HepG2 (cell line): Measurements from ENCODE around the gene ARL6. TPM values are rescaled to one million over a fixed set of nuclear protein-coding genes. Genes with fewer than 3 reads are reported as not detected.
A peak's percentile ranks its signal among the peaks of the same experiment; 100 is the strongest.

Experiments used
- ATF7-NPFF ChIP-seq: sonication (generic); formaldehyde crosslinking; IDR thresholded peaks from 2 replicates; pipeline ENCODE4 v1.8.1; 2023; ENCODE audit warnings: mild to moderate bottlenecking, low read depth, missing genetic modification reagents, moderate library complexity
- BORCS8-MEF2B ChIP-seq: sonication (generic); formaldehyde crosslinking; IDR thresholded peaks from 2 replicates; pipeline ENCODE4 v1.8.0; 2022; ENCODE audit warnings: mild to moderate bottlenecking, missing genetic modification reagents
- CCAR2 ChIP-seq: fragments of 200-400 bp; formaldehyde crosslinking; optimal IDR thresholded peaks from 2 replicates; pipeline ENCODE3; 2018; ENCODE audit warnings: low read depth, mild to moderate bottlenecking, low read length, moderate library complexity
- CHD4 ChIP-seq: fragments of 200-600 bp; sonication (generic); IDR thresholded peaks from 2 replicates; pipeline ENCODE4 v1.7.0; 2017; ENCODE audit warnings: mild to moderate bottlenecking, low read length, borderline replicate concordance
- MTA3 ChIP-seq: sonication (generic); formaldehyde crosslinking; IDR thresholded peaks from 2 replicates; pipeline ENCODE4 v1.4.0; 2020; ENCODE audit warnings: missing genetic modification reagents
- NR2F6 ChIP-seq, 2 experiments: IDR thresholded peaks; 2 replicates each; pipeline ENCODE4 v1.6.1; 2016; ENCODE audit warnings: antibody characterized with exemption in 1 of 2, mild to moderate bottlenecking in 1 of 2
- SCMH1 ChIP-seq: sonication (generic); formaldehyde crosslinking; IDR thresholded peaks from 2 replicates; pipeline ENCODE4 v1.9.0; 2021; ENCODE audit warnings: missing genetic modification reagents, mild to moderate bottlenecking, borderline replicate concordance
- SYNCRIP ChIP-seq: fragments of 200-400 bp; formaldehyde crosslinking; IDR thresholded peaks from 2 replicates; pipeline ENCODE4 v1.6.1; 2018; ENCODE audit warnings: mild to moderate bottlenecking, low read depth, low read length; ENCODE audit not compliant: insufficient read depth
- ZBTB1 ChIP-seq: sonication (generic); formaldehyde crosslinking; IDR thresholded peaks from 2 replicates; pipeline ENCODE4 v1.4.0; 2020; ENCODE audit warnings: missing genetic modification reagents, borderline replicate concordance
- ZFX ChIP-seq: sonication (generic); formaldehyde crosslinking; IDR thresholded peaks from 2 replicates; pipeline ENCODE4 v1.4.0; 2020; ENCODE audit warnings: mild to moderate bottlenecking, low read depth, missing genetic modification reagents, moderate library complexity
- ZNF124 ChIP-seq: sonication (generic); formaldehyde crosslinking; IDR thresholded peaks from 2 replicates; pipeline ENCODE4 v1.4.0; 2020; ENCODE audit warnings: missing genetic modification reagents
- ZNF230 ChIP-seq: sonication (generic); formaldehyde crosslinking; IDR thresholded peaks from 2 replicates; pipeline ENCODE4 v1.4.0; 2020; ENCODE audit warnings: mild to moderate bottlenecking, missing genetic modification reagents
- ZNF235 ChIP-seq: sonication (generic); formaldehyde crosslinking; IDR thresholded peaks from 2 replicates; pipeline ENCODE4 v1.8.1; 2023; ENCODE audit warnings: mild to moderate bottlenecking, missing genetic modification reagents, borderline replicate concordance
- ZNF282 ChIP-seq: fragments of 450-650 bp; IDR thresholded peaks from 2 replicates; pipeline ENCODE4 v1.6.1; 2018; ENCODE audit not compliant: partially characterized antibody
- ZNF460 ChIP-seq: sonication (generic); formaldehyde crosslinking; IDR thresholded peaks from 2 replicates; pipeline ENCODE4 v1.5.1; 2020; ENCODE audit warnings: missing genetic modification reagents, mild to moderate bottlenecking, borderline replicate concordance
- ZNF512B ChIP-seq: sonication (generic); formaldehyde crosslinking; IDR thresholded peaks from 2 replicates; pipeline ENCODE4 v1.5.1; 2020; ENCODE audit warnings: missing genetic modification reagents, mild to moderate bottlenecking, borderline replicate concordance
- polyA plus RNA-seq, 8 experiments: library from polyadenylated mRNA; depleted of rRNA in 3 of 8; stranded (reverse) in 7 of 8; unstranded in 1 of 8; fragments of >200 nt; fragmentation: Illumina TruSeq in 4 of 8; extraction: Trizol in 4 of 8; gene quantifications; 2 replicates each; pipeline versions ENCODE4 v1.2.1 to v1.2.3, GENCODE V29; 2011 to 2016; ENCODE audit warnings: low read depth in 4 of 8, missing spikeins in 1 of 8, mixed read lengths in 1 of 8; ENCODE audit not compliant: insufficient read depth in 1 of 8
- total RNA-seq, 5 experiments: library from RNA; depleted of rRNA; stranded (reverse); fragments of >200 nt; fragmentation: Illumina TruSeq; extraction: Trizol; gene quantifications; 2 replicates each; pipeline ENCODE4 v1.2.3, GENCODE V29; 2016; ENCODE audit warnings: low read depth in 1 of 5
- TF ChIP-seq, protein P1 (sequence below), 2 experiments: fragments of 450-650 bp in 1 of 2; sonication (generic) in 1 of 2; formaldehyde crosslinking in 1 of 2; IDR thresholded peaks; 2 replicates each; pipeline versions ENCODE4 v1.6.1 to v1.8.0; 2016 to 2022; ENCODE audit warnings: antibody characterized with exemption in 1 of 2, mild to moderate bottlenecking in 1 of 2, missing genetic modification reagents in 1 of 2

ARL6 gene
- total and polyA plus RNA-seq, 2 of the 13 experiments (the other 11 are each of a cell fraction or from before 2014, with no cell fraction given) = 1.3 to 3.7 TPM

- TF ChIP-seq ZNF512B (CRISPR knock-in tag) (no peak), ZNF460 (CRISPR knock-in tag) (no peak), NR2F6 (IDR thresholded peaks at IDR 0.05) (no peak), NR2F6 (CRISPR knock-in tag; IDR thresholded peaks at IDR 0.05) (no peak), ZNF230 (CRISPR knock-in tag) (no peak), ZBTB1 (CRISPR knock-in tag) (no peak), CHD4 (no peak), ZFX (no peak; the same call in 1 of the 2 replicates), ZNF235 (0 out of 2 replicates have a peak, but pooled peaks have one; percentile 38), ATF7-NPFF (peak; percentile 28; the same call in 1 of the 2 replicates), ZNF124 (peak; percentile 32; the same call in 1 of the 2 replicates), MTA3 (no peak), BORCS8-MEF2B (CRISPR knock-in tag) (peak; percentile 70), SYNCRIP (no peak), ZNF282 (no peak), SCMH1 (CRISPR knock-in tag) (no peak), CCAR2 (no peak)
- TF ChIP-seq, protein P1, sequence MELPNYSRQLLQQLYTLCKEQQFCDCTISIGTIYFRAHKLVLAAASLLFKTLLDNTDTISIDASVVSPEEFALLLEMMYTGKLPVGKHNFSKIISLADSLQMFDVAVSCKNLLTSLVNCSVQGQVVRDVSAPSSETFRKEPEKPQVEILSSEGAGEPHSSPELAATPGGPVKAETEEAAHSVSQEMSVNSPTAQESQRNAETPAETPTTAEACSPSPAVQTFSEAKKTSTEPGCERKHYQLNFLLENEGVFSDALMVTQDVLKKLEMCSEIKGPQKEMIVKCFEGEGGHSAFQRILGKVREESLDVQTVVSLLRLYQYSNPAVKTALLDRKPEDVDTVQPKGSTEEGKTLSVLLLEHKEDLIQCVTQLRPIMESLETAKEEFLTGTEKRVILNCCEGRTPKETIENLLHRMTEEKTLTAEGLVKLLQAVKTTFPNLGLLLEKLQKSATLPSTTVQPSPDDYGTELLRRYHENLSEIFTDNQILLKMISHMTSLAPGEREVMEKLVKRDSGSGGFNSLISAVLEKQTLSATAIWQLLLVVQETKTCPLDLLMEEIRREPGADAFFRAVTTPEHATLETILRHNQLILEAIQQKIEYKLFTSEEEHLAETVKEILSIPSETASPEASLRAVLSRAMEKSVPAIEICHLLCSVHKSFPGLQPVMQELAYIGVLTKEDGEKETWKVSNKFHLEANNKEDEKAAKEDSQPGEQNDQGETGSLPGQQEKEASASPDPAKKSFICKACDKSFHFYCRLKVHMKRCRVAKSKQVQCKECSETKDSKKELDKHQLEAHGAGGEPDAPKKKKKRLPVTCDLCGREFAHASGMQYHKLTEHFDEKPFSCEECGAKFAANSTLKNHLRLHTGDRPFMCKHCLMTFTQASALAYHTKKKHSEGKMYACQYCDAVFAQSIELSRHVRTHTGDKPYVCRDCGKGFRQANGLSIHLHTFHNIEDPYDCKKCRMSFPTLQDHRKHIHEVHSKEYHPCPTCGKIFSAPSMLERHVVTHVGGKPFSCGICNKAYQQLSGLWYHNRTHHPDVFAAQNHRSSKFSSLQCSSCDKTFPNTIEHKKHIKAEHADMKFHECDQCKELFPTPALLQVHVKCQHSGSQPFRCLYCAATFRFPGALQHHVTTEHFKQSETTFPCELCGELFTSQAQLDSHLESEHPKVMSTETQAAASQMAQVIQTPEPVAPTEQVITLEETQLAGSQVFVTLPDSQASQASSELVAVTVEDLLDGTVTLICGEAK (IDR thresholded peaks at IDR 0.05) = no peak
- TF ChIP-seq, protein P1 (CRISPR knock-in tag; IDR thresholded peaks at IDR 0.05) = peak; percentile 76
Measured at GRCh38 chr3:97764407-97765238, at the start of gene ARL6 (continued).
